ENCODE measurements around the gene SOD3.

The SOD3 gene

GRCh38 chr4:24774452-24774851 lies 20.9 kb upstream of the SOD3 start:
- WGBS (ENCODE audit: insufficient coverage, insufficient read length): no CpG with 5 or more reads among the region's 2 CpGs
- Histone ChIP-seq H3K36me3 (ENCODE audit: control insufficient read depth, insufficient read depth, low read length) (no peaks in the 10 kb centered on the region), H3K9me3 (ENCODE audit: control insufficient read depth, insufficient read depth, low read length) (no peaks in the 10 kb centered on the region; the same call in 1 of the 2 replicates), H3K27ac (ENCODE audit: low read length) (no peak overlapping the region), H3K27me3 (ENCODE audit: control insufficient read depth, insufficient read depth, low read length) (no peaks in the 10 kb centered on the region; the same call in 1 of the 2 replicates), H3K4me1 (ENCODE audit: control insufficient read depth, insufficient read depth, low read length) (no peaks in the 10 kb centered on the region), H3K4me3 (ENCODE audit: low read length) (no peak overlapping the region)
- no peak for DNase-seq (ENCODE audit: low read depth, low spot score)

- no peak for DNase-seq (ENCODE audit: low read depth, low spot score)
- no peak overlapping the region for H3K4me3 ChIP-seq (ENCODE audit: low read length)
- no peaks in the 10 kb centered on the region for H3K36me3 ChIP-seq (ENCODE audit: control insufficient read depth, insufficient read depth, low read length)
- H3K27me3 ChIP-seq (ENCODE audit: control insufficient read depth, insufficient read depth, low read length): no peaks in the 10 kb centered on the region; the same call in 1 of the 2 replicates
- no CpG with 5 or more reads among the region's 2 CpGs for WGBS (ENCODE audit: insufficient coverage, insufficient read length)
- H3K4me1 ChIP-seq (ENCODE audit: control insufficient read depth, insufficient read depth, low read length): no peaks in the 10 kb centered on the region
- H3K27ac ChIP-seq (ENCODE audit: low read length): no peak overlapping the region
- no peaks in the 10 kb centered on the region; the same call in 1 of the 2 replicates for H3K9me3 ChIP-seq (ENCODE audit: control insufficient read depth, insufficient read depth, low read length)
Measured at GRCh38 chr4:24775032-24775605, 20.3 kb upstream of the SOD3 start.

- Histone ChIP-seq H3K27me3 (ENCODE audit: control insufficient read depth, insufficient read depth, low read length) (no peaks in the 10 kb centered on the region; the same call in 1 of the 2 replicates), H3K4me3 (ENCODE audit: low read length) (no peak overlapping the region), H3K4me1 (ENCODE audit: control insufficient read depth, insufficient read depth, low read length) (no peaks in the 10 kb centered on the region), H3K9me3 (ENCODE audit: control insufficient read depth, insufficient read depth, low read length) (no peaks in the 10 kb centered on the region; the same call in 1 of the 2 replicates), H3K27ac (ENCODE audit: low read length) (no peak overlapping the region), H3K36me3 (ENCODE audit: control insufficient read depth, insufficient read depth, low read length) (no peaks in the 10 kb centered on the region)
- no CpG with 5 or more reads among the region's 3 CpGs for WGBS (ENCODE audit: insufficient coverage, insufficient read length)
- DNase-seq (ENCODE audit: low read depth, low spot score): no peak
Measured at GRCh38 chr4:24775750-24776149, 19.6 kb upstream of the SOD3 start.

- H3K27ac ChIP-seq (ENCODE audit: low read length): no peak overlapping the region
- H3K4me3 ChIP-seq (ENCODE audit: low read length): no peak overlapping the region
- no peaks in the 10 kb centered on the region for H3K4me1 ChIP-seq (ENCODE audit: control insufficient read depth, insufficient read depth, low read length)
- H3K36me3 ChIP-seq (ENCODE audit: control insufficient read depth, insufficient read depth, low read length): no peaks in the 10 kb centered on the region
- WGBS (ENCODE audit: insufficient coverage, insufficient read length): no CpG with 5 or more reads among the region's 11 CpGs
- no peaks in the 10 kb centered on the region; the same call in 1 of the 2 replicates for H3K27me3 ChIP-seq (ENCODE audit: control insufficient read depth, insufficient read depth, low read length)
- no peak for DNase-seq (ENCODE audit: low read depth, low spot score)
- H3K9me3 ChIP-seq (ENCODE audit: control insufficient read depth, insufficient read depth, low read length): no peaks in the 10 kb centered on the region
Measured at GRCh38 chr4:24777536-24778463, 17.6 kb upstream of the SOD3 start.

- Histone ChIP-seq H3K27ac (ENCODE audit: low read length) (no peak overlapping the region), H3K4me1 (ENCODE audit: control insufficient read depth, insufficient read depth, low read length) (peaks cover 1% of the 10 kb centered on the region; the same call in 1 of the 2 replicates), H3K27me3 (ENCODE audit: control insufficient read depth, insufficient read depth, low read length) (no peaks in the 10 kb centered on the region; the same call in 1 of the 2 replicates), H3K4me3 (ENCODE audit: low read length) (no peak overlapping the region), H3K36me3 (ENCODE audit: control insufficient read depth, insufficient read depth, low read length) (no peaks in the 10 kb centered on the region), H3K9me3 (ENCODE audit: control insufficient read depth, insufficient read depth, low read length) (no peaks in the 10 kb centered on the region)
- no CpG with 5 or more reads among the region's 3 CpGs for WGBS (ENCODE audit: insufficient coverage, insufficient read length)
- DNase-seq (ENCODE audit: low read depth, low spot score): no peak
Measured at GRCh38 chr4:24778464-24779225, 16.7 kb upstream of the SOD3 start.

GRCh38 chr4:24780936-24781495 lies 14.4 kb upstream of the SOD3 start:
- Histone ChIP-seq H3K4me3 (ENCODE audit: low read length) (no peak overlapping the region), H3K27me3 (ENCODE audit: control insufficient read depth, insufficient read depth, low read length) (no peaks in the 10 kb centered on the region; the same call in 1 of the 2 replicates), H3K4me1 (ENCODE audit: control insufficient read depth, insufficient read depth, low read length) (peaks cover 1% of the 10 kb centered on the region; the same call in 1 of the 2 replicates), H3K27ac (ENCODE audit: low read length) (no peak overlapping the region), H3K36me3 (ENCODE audit: control insufficient read depth, insufficient read depth, low read length) (no peaks in the 10 kb centered on the region), H3K9me3 (ENCODE audit: control insufficient read depth, insufficient read depth, low read length) (no peaks in the 10 kb centered on the region)
- DNase-seq (ENCODE audit: low read depth, low spot score): no peak
- no CpG with 5 or more reads among the region's 2 CpGs for WGBS (ENCODE audit: insufficient coverage, insufficient read length)

GRCh38 chr4:24781999-24782745 lies 13.2 kb upstream of the SOD3 start:
- no peak overlapping the region for H3K27ac ChIP-seq (ENCODE audit: low read length)
- no CpG with 5 or more reads among the region's 6 CpGs for WGBS (ENCODE audit: insufficient coverage, insufficient read length)
- peaks cover 1% of the 10 kb centered on the region; the same call in 1 of the 2 replicates for H3K4me1 ChIP-seq (ENCODE audit: control insufficient read depth, insufficient read depth, low read length)
- no peak for DNase-seq (ENCODE audit: low read depth, low spot score)
- H3K27me3 ChIP-seq (ENCODE audit: control insufficient read depth, insufficient read depth, low read length): no peaks in the 10 kb centered on the region; the same call in 1 of the 2 replicates
- no peak overlapping the region for H3K4me3 ChIP-seq (ENCODE audit: low read length)
- no peaks in the 10 kb centered on the region for H3K9me3 ChIP-seq (ENCODE audit: control insufficient read depth, insufficient read depth, low read length)
- H3K36me3 ChIP-seq (ENCODE audit: control insufficient read depth, insufficient read depth, low read length): no peaks in the 10 kb centered on the region

- Histone ChIP-seq H3K27ac (ENCODE audit: low read length) (no peak overlapping the region), H3K9me3 (ENCODE audit: control insufficient read depth, insufficient read depth, low read length) (no peaks in the 10 kb centered on the region), H3K36me3 (ENCODE audit: control insufficient read depth, insufficient read depth, low read length) (no peaks in the 10 kb centered on the region), H3K27me3 (ENCODE audit: control insufficient read depth, insufficient read depth, low read length) (no peaks in the 10 kb centered on the region; the same call in 1 of the 2 replicates), H3K4me1 (ENCODE audit: control insufficient read depth, insufficient read depth, low read length) (peaks cover 1% of the 10 kb centered on the region; the same call in 1 of the 2 replicates), H3K4me3 (ENCODE audit: low read length) (no peak overlapping the region)
- WGBS (ENCODE audit: insufficient coverage, insufficient read length): no CpG with 5 or more reads among the region's 3 CpGs
- DNase-seq (ENCODE audit: low read depth, low spot score): no peak
Measured at GRCh38 chr4:24783506-24783905, 11.9 kb upstream of the SOD3 start.

GRCh38 chr4:24791043-24791442 lies 4.3 kb upstream of the SOD3 start:
- Histone ChIP-seq H3K27me3 (ENCODE audit: control insufficient read depth, insufficient read depth, low read length) (no peaks in the 10 kb centered on the region; the same call in 1 of the 2 replicates), H3K36me3 (ENCODE audit: control insufficient read depth, insufficient read depth, low read length) (no peaks in the 10 kb centered on the region), H3K4me1 (ENCODE audit: control insufficient read depth, insufficient read depth, low read length) (peaks cover 4% of the 10 kb centered on the region; the same call in 1 of the 2 replicates), H3K27ac (ENCODE audit: low read length) (no peak overlapping the region), H3K9me3 (ENCODE audit: control insufficient read depth, insufficient read depth, low read length) (no peaks in the 10 kb centered on the region), H3K4me3 (ENCODE audit: low read length) (no peak overlapping the region)
- no peak for DNase-seq (ENCODE audit: low read depth, low spot score)
